Measurements from ENCODE around the gene MMUT. TPM values are rescaled to one million over a fixed set of nuclear protein-coding genes. Genes with fewer than 3 reads are reported as not detected.
"Not testable (repeated sequence)": the region's sequence is repeated elsewhere in the genome, so short reads cannot be mapped to it uniquely, and the experiment has no call there.

The MMUT gene
- total RNA-seq, 1 donor from 2014 or later: 10.9 TPM

DNA sequence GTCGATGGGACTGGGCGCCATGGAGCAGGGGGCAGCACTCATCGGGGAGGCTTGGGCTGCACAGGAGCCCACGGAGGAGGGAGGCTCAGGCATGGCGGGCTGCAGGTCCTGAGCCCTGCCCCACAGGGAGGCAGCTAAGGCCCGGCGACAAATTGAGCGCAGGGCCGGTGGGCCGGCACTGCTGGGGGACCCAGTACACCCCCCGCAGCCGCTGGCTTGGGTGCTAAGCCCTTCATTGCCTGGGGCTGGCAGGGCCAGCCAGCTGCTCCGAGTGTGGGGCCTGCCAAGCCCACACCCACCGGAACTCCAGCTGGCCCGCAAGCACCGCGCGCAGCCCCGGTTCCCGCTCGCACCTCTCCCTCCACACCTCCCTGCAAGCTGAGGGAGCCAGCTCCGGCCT, 18.8 kb upstream of the MMUT start:
- not testable (repeated sequence) for H3K9me3 ChIP-seq (ENCODE audit: insufficient read depth, low read depth, low read length); H3K4me1 Mint-ChIP-seq (ENCODE audit: low read depth, unreplicated experiment); H3K36me3 Mint-ChIP-seq (ENCODE audit: low read depth, unreplicated experiment); H3K27ac ChIP-seq (ENCODE audit: low read depth, low read length); H3K79me2 ChIP-seq (ENCODE audit: insufficient read depth, low read length); H3K9me3 Mint-ChIP-seq (ENCODE audit: unreplicated experiment); H3K4me3 ChIP-seq (ENCODE audit: insufficient read depth, low read depth, low read length); H4K20me1 ChIP-seq (ENCODE audit: insufficient read depth, low read length); H3K4me1 ChIP-seq (ENCODE audit: insufficient read depth, low read length); H3K4me2 ChIP-seq (ENCODE audit: low read length); DNase-seq (ENCODE audit: low read depth); H3K4me3 Mint-ChIP-seq (ENCODE audit: unreplicated experiment); H3K27me3 Mint-ChIP-seq (ENCODE audit: low read depth, unreplicated experiment); H3K27me3 ChIP-seq (ENCODE audit: insufficient read depth, low read length); FAIRE-seq; H3K36me3 ChIP-seq (ENCODE audit: insufficient read depth, low read length); H3K27ac Mint-ChIP-seq (ENCODE audit: unreplicated experiment); H3K9ac ChIP-seq (ENCODE audit: low read length); H2AFZ ChIP-seq (ENCODE audit: low read depth, low read length)

GRCh38 chr6:49479308-49479970, 16.4 kb upstream of the MMUT start:
- Histone ChIP-seq H3K9ac (ENCODE audit: low read length) (no peak overlapping the region), H3K36me3 (ENCODE audit: insufficient read depth, low read length) (no peaks in the 10 kb centered on the region), H3K4me3 (ENCODE audit: insufficient read depth, low read depth, low read length) (no peak overlapping the region), H2AFZ (ENCODE audit: low read depth, low read length) (no peak overlapping the region), H4K20me1 (ENCODE audit: insufficient read depth, low read length) (no peaks in the 10 kb centered on the region), H3K27me3 (ENCODE audit: insufficient read depth, low read length) (no peaks in the 10 kb centered on the region), H3K9me3 (ENCODE audit: insufficient read depth, low read depth, low read length) (no peaks in the 10 kb centered on the region), H3K27ac (ENCODE audit: low read depth, low read length) (no peak overlapping the region), H3K4me2 (ENCODE audit: low read length) (no peak overlapping the region), H3K4me1 (ENCODE audit: insufficient read depth, low read length) (no peaks in the 10 kb centered on the region), H3K79me2 (ENCODE audit: insufficient read depth, low read length) (no peaks in the 10 kb centered on the region)
- Mint-ChIP-seq H3K27ac (ENCODE audit: unreplicated experiment) (no peak overlapping the region), H3K4me1 (ENCODE audit: low read depth, unreplicated experiment) (no peaks in the 10 kb centered on the region), H3K9me3 (ENCODE audit: unreplicated experiment) (no peaks in the 10 kb centered on the region), H3K4me3 (ENCODE audit: unreplicated experiment) (no peak overlapping the region), H3K36me3 (ENCODE audit: low read depth, unreplicated experiment) (peaks cover 3% of the 10 kb centered on the region), H3K27me3 (ENCODE audit: low read depth, unreplicated experiment) (no peaks in the 10 kb centered on the region)
- TF ChIP-seq, protein P1, sequence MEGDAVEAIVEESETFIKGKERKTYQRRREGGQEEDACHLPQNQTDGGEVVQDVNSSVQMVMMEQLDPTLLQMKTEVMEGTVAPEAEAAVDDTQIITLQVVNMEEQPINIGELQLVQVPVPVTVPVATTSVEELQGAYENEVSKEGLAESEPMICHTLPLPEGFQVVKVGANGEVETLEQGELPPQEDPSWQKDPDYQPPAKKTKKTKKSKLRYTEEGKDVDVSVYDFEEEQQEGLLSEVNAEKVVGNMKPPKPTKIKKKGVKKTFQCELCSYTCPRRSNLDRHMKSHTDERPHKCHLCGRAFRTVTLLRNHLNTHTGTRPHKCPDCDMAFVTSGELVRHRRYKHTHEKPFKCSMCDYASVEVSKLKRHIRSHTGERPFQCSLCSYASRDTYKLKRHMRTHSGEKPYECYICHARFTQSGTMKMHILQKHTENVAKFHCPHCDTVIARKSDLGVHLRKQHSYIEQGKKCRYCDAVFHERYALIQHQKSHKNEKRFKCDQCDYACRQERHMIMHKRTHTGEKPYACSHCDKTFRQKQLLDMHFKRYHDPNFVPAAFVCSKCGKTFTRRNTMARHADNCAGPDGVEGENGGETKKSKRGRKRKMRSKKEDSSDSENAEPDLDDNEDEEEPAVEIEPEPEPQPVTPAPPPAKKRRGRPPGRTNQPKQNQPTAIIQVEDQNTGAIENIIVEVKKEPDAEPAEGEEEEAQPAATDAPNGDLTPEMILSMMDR (IDR thresholded peaks at IDR 0.05; ENCODE audit: insufficient read depth, low read depth, low read length): no peak
- TF ChIP-seq EZH2 (IDR thresholded peaks at IDR 0.05; ENCODE audit: insufficient read depth, low read length): no peak
- DNase-seq (ENCODE audit: low read depth) (no peak), FAIRE-seq (no peak)

DNA sequence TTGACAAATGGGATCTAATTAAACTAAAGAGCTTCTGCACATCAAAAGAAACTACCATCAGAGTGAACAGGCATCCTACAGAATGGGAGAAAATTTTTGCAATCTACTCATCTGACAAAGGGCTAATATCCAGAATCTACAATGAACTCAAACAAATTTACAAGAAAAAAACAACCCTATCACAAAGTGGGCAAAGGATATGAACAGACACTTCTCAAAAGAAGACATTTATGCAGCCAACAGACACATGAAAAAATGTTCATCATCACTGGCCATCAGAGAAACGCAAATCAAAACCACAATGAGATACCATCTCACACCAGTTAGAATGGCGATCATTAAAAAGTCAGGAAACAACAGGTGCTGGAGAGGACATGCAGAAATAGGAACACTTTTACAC, 13.5 kb upstream of the MMUT start:
- not testable (repeated sequence) for H3K4me2 ChIP-seq (ENCODE audit: low read length); H3K27me3 Mint-ChIP-seq (ENCODE audit: low read depth, unreplicated experiment); H3K9me3 Mint-ChIP-seq (ENCODE audit: unreplicated experiment); H2AFZ ChIP-seq (ENCODE audit: low read depth, low read length); H3K27me3 ChIP-seq (ENCODE audit: insufficient read depth, low read length); H3K4me3 Mint-ChIP-seq (ENCODE audit: unreplicated experiment); H3K36me3 Mint-ChIP-seq (ENCODE audit: low read depth, unreplicated experiment); H3K79me2 ChIP-seq (ENCODE audit: insufficient read depth, low read length); FAIRE-seq; DNase-seq (ENCODE audit: low read depth); H3K4me1 ChIP-seq (ENCODE audit: insufficient read depth, low read length); H3K9me3 ChIP-seq (ENCODE audit: insufficient read depth, low read depth, low read length); H3K27ac Mint-ChIP-seq (ENCODE audit: unreplicated experiment); H3K4me3 ChIP-seq (ENCODE audit: insufficient read depth, low read depth, low read length); H3K9ac ChIP-seq (ENCODE audit: low read length); H3K4me1 Mint-ChIP-seq (ENCODE audit: low read depth, unreplicated experiment); H4K20me1 ChIP-seq (ENCODE audit: insufficient read depth, low read length); H3K36me3 ChIP-seq (ENCODE audit: insufficient read depth, low read length); H3K27ac ChIP-seq (ENCODE audit: low read depth, low read length)
